GM19467 (cell line): ENCODE results near the gene CLCN2.

ENCODE experiments used
- ATAC-seq: cut with Tn5 transposase; IDR thresholded peaks from one replicate; pipeline ENCODE4 v1.9.1; 2021; ENCODE audit warnings: mild to moderate bottlenecking, moderate library complexity; ENCODE audit not compliant: unreplicated experiment

Gene CLCN2

GRCh38 chr3:184381261-184382224, 20.1 kb upstream of the CLCN2 start:
- ATAC-seq, result no peak

GRCh38 chr3:184380627-184381260, 19.3 kb upstream of the CLCN2 start:
- ATAC-seq, result no peak

- ATAC-seq, result no peak
Measured at GRCh38 chr3:184380185-184380626, 18.8 kb upstream of the CLCN2 start.

DNA sequence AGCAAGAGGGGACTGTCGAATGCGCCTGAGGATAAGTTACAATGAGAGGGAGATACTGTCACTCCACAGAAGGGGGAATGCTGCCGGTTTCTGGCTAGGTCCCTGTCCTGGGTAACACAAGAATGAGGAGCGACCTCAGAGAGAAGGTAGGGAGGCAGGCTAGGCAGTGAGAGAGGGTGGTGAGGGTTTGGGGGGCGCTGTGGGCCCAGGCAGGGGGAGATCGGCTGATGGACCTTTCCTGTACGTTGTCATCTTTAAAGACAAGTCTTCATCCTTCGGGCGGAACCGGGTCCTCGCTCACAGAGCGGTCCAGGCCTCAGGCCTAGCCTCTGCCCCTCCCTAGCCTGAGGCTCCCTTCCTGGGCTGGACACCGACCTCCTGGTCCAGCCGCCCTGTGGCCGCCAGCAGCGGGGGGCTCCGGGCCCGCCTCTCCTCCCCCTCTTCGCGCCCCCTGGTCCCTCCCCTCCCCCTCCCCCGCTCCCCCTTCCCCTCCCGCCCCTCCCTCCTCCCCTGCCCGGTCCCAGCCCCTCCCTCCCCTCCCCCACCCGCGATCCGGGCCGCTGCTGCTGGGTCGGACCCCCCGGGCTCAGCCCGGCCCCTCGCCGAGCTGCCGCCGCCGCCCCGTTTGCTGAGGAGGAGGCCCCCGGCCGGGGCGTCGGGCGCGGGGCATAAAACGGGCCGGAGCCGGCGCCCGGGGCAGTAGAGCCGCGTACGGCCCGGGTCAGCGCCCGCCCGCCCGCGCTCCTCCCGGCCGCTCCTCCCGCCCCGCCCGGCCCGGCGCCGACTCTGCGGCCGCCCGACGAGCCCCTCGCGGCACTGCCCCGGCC, 18.2 kb upstream of the CLCN2 start, which contains the start of gene CHRD:
Gene CHRD (plus strand): TSS at position 697 of the 827 bp plus-strand sequence. CDS start 265 bp downstream, outside the sequence.
- ATAC-seq, result no peak

DNA sequence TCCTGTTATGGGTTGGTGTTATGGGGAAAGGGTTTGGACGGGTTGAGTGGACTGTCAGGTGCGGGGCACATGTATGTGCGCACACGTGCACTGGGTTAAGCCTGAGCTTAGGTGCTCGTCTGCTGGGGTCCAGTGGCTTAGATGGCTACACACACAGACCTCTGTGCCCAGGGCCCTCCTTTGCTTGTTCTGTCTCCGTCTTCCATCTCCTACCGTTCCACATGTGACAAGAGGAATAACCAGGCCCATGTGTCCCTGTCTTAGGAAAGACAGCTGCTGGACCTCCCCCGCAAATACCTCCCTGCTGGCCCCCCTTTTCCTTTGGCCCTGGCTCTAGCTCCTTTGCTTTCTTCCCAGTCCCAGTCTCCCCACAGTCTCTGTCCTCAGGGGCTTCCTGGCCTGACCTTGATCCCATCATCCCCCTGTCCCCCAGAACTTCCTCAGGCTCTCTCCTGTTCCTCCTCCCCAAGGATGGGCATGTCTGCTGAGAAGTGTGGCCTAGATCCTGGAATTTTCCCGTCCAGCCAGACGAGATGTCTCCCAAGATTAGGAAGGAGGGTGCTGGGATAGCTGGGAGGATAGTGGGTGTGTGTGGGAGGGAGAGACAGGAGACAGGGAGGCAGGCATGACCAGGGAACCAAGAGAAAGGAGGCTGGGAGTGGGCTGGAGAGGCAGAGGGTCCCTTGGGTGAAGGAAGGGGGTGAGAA, 17.4 kb upstream of the CLCN2 start:
- no peak for ATAC-seq

- ATAC-seq, result no peak
Measured at GRCh38 chr3:184377882-184378445, 16.6 kb upstream of the CLCN2 start, which contains the start of gene THPO. TSS of gene THPO (minus strand) at chr3:184378207. CDS start at chr3:184376259, 1,948 bp downstream.

DNA sequence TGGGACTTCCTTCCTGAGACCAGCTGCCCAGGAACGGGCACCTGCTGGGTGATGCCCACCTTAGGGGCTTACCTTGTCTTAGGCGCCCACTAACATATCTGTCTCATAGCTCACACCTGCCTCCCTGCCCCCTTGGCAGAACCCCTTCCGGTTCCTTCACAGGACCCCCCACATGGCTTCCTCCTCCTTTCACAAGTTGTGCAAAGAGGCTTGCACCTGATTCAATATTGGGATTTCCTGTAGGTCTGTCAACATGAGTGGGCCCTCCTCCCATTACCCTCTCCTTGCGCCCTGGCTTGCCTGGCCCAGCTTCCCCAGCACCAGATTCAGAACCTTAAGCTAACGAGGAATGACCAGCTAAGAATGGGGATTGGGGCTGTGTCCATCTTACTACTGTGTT, 16.0 kb upstream of the CLCN2 start:
- ATAC-seq, result no peak

- no peak for ATAC-seq
Measured at GRCh38 chr3:184375747-184376461, 14.5 kb upstream of the CLCN2 start.

GRCh38 chr3:184373422-184373821, 12.0 kb upstream of the CLCN2 start:
- ATAC-seq, result no peak

DNA sequence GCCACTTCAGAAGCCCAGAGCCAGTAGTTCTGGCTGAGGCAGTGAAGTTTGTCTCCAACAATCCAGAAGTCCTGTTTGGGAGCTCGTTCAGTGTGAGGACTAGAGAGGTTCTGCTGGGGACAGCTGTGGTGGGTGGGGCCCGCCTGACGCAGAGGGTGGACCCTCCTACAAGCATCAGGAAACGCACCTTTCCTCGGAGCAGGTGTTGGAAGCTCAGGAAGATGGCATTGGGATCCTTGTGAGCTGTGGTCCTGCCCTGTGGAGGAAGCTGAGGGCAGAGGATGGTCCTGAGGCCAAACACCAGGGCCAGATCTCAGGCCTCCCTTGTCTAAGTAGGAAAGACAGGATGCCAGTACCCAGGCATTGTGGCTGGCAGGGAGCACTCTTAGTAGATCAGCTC, 11.5 kb upstream of the CLCN2 start:
- ATAC-seq, result no peak

- ATAC-seq, result no peak
Measured at GRCh38 chr3:184372296-184372821, 11.0 kb upstream of the CLCN2 start.

- peak; percentile 80 for ATAC-seq
Measured at GRCh38 chr3:184371570-184372018, 10.2 kb upstream of the CLCN2 start.

DNA sequence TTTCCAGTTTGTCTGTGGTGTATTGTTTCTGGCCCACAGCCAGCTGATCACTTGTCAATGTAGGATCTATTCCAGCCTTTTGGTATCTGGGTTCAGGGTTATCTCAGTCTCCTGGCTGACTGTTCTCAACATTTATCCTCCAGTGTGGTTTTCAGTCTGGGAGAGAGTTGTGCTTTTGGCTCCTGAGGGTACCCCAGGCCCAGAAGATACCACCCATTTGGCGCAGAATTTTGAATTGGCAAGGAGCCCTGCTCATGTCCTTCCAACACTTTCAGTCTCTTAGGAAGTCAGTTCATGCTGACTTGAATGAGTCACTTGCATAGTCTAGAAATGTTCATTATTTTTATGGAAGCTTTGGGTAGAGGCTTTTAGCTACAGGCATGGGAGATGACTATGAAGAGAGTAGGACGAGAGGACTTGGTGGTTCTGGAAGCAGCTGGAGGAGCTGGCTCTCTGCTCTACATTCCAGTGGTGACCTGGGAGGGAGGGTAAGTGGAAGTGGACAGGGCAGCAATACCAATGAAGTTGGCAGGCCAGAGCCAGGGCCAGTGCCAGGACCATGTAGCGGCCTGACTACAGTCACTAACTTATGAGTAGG, 7.3 kb upstream of the CLCN2 start:
- no peak for ATAC-seq

- ATAC-seq, result no peak
Measured at GRCh38 chr3:184368116-184368515, 6.7 kb upstream of the CLCN2 start.

DNA sequence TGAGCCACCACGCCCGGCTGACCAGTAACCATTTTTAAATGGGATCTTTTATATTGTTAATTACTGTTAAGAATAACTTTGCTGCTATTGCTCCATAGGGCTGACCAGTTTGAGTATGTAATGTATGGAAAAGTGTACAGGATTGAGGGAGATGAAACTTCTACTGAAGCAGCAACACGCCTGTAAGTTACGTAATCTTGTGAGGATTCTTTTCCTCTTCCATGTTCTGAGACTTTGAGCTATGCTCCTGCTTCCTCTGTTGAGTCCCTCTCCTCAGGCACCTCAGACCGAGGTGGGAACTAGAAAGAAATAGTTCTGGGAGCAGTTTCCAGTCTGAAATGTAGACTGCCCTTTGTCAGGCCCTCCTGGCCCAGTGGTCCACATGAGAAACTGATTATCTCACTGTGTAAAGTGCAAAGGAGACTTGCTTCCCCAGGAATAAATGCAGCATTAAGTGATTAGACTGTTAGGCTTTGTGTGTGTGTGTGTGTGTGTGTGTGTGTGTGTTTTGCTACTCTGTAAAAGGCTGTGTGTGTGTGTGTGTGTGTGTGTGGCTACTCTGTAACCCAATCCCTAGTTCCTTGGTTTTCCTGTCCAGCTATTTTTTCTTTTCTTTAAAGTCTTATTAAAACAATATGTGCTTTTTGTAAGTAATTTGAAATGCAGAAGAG, 5.3 kb upstream of the CLCN2 start:
- no peak for ATAC-seq

DNA sequence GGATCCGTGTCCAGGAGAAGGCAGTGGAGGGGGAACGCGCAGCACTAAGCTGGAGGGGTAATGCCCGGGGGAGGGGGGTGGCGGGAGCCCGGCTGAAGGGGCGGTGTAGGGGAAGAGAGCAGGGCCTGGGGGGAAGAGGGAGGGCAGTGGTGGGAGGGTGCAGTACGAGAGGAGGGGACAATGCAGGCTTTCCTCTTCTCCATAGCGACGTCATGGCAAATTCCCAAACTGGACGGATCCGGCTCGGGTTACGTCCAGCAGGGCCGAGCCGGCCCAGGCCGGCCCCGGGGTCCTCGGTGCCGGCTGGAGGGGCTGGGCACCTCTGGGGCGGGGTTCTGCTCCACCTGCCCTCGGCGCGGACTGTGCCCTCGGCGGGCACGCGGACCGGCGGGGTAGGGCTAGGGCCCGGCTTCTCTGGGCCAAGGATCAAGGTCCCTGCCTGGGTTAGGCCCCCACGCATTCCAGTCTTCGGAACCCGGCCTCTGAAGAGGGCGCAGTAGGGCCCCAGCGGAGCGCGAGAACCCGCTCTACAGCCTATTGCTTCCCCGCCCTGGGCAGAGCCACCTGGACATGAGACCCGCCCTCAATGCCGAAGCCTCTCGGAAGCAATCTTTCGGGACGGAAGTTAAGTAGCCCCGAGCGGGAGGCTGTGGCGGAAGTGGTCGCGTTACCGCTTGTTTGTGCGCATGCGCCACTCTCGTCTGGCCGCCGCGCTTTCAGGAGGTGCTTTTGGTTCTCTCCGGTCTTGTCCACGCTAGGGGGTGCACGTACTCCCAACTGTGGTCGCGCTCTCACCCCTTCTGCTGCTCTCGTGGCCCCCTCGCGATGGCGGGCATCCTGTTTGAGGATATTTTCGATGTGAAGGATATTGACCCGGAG, 1.5 kb upstream of the CLCN2 start:
- ATAC-seq, result peak; percentile 80
